G401.6 (cell line): Measurements from ENCODE around the gene ZNF722.
"Not testable (repeated sequence)": the region's sequence is repeated elsewhere in the genome, so short reads cannot be mapped to it uniquely, and the experiment has no call there.

ENCODE experiments used
- FAIRE-seq: peaks from 2 replicates; lab custom pipeline; 2012; peaks lifted over from hg19 to GRCh38; lab: Jason Lieb, UNC

ZNF722 gene

GRCh38 chr7:63998549-63998948 is at the start of gene ZNF722:
TSS of gene ZNF722 (plus strand) at chr7:63998849. CDS start at chr7:63998962, 113 bp downstream.
- no peak for FAIRE-seq

- FAIRE-seq: no peak
Observed at GRCh38 chr7:63953181-63953580, 45.5 kb upstream of the ZNF722 start.

- no peak for FAIRE-seq
Observed at GRCh38 chr7:63968629-63969028, 30.0 kb upstream of the ZNF722 start.

- not testable (repeated sequence) for FAIRE-seq
Observed at GRCh38 chr7:64015496-64015895, 16.8 kb downstream of the ZNF722 start.

- FAIRE-seq: no peak
Observed at GRCh38 chr7:64035388-64035787, 36.7 kb downstream of the ZNF722 start.

GRCh38 chr7:64037095-64037494 is 38.4 kb downstream of the ZNF722 start:
- FAIRE-seq: no peak

- no peak for FAIRE-seq
Observed at GRCh38 chr7:64045301-64046040, 46.8 kb downstream of the ZNF722 start, which contains the start of gene ZNF727. TSS of gene ZNF727 (plus strand) at chr7:64045434. CDS start at chr7:64045622, 188 bp downstream.

- FAIRE-seq: no peak
Observed at GRCh38 chr7:64046041-64046389, 47.4 kb downstream of the ZNF722 start.
